ENCODE measurements around the gene KLF3.

The KLF3 gene

DNA sequence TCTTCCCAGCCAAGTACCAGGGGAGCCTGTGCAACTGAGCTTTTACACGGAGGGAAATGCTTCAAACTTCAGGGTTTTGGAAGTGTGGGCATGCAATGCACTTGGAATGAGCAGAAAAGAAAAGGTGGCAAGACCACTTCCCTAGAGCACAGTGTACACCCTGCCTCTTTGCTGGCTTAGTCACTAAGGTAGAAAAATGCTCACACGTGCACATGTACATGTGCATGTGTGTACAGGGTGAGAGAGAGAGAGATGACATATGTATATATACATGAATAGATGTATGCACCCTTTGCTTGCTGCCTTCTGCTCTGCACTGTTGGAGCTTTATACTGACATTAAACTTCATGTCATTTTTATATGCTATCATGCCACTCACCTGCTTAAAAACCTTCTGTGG lies 7.9 kb upstream of the KLF3 start:
- WGBS: 91% methylated on average over 2 of the region's 2 CpGs

DNA sequence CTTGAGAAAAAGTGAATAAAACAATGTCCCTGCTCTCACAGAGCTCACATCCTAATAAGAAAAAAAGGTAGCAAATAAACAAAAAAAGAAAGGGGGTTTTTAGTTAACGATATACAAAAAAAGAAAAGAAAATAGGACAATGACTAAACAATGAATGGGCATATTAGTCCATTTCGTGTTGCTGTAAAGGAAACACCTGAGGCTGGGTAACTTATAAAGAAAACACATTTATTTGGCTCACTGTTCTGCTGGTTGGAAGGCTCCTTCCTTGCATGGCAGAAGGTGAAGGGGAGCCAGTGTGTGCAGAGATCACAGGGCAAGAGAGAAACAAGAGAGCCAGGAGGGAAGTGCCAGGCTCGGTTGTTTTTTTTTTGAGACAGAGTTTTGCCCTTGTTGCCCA lies 4.7 kb upstream of the KLF3 start:
- Histone ChIP-seq H3K4me1 (ENCODE audit: insufficient read depth, low read length) (peaks cover 7% of the 10 kb centered on the region), H3K36me3 (ENCODE audit: insufficient read depth, low read length) (no peaks in the 10 kb centered on the region), H3K27ac (ENCODE audit: low read depth, low read length) (no peak overlapping the region), H3K4me3 (ENCODE audit: low read length) (no peak overlapping the region), H3K9me3 (ENCODE audit: insufficient read depth, low read depth, low read length) (no peaks in the 10 kb centered on the region), H3K9ac (ENCODE audit: low read depth, low read length) (no peak overlapping the region), H3K27me3 (ENCODE audit: insufficient read depth, low read length) (peaks cover 23% of the 10 kb centered on the region)
- 92% methylated on average over 3 of the region's 3 CpGs for WGBS

More for the DNA sequence above, 7.9 kb upstream of the KLF3 start:
- Histone ChIP-seq H3K4me3 (ENCODE audit: low read length) (no peak overlapping the region), H3K36me3 (ENCODE audit: insufficient read depth, low read length) (no peaks in the 10 kb centered on the region), H3K9me3 (ENCODE audit: insufficient read depth, low read depth, low read length) (no peaks in the 10 kb centered on the region), H3K4me1 (ENCODE audit: insufficient read depth, low read length) (peaks cover 4% of the 10 kb centered on the region; the same call in 1 of the 2 replicates), H3K27ac (ENCODE audit: low read depth, low read length) (no peak overlapping the region), H3K9ac (ENCODE audit: low read depth, low read length) (no peak overlapping the region), H3K27me3 (ENCODE audit: insufficient read depth, low read length) (peaks cover 5% of the 10 kb centered on the region; the same call in 1 of the 2 replicates)

DNA sequence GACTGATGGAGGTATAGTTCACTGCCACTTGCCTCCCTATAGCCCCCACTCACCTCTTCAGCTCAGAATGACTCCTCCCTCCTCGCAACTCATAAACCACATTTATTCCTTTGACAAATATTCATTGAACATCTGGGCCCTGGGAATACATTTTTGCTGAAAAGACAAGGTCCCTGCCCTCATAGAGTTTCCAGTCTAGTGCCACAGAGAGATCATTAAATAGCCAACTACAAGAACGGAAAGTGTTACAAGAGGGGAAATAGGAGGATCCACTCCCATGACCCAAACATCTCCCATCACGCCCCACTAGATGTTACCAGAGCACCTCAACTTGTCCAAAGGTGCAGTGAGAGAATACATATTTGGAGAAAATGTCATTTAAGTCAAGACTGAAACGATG lies 3.2 kb upstream of the KLF3 start:
- no peaks in the 10 kb centered on the region for H3K9me3 ChIP-seq (ENCODE audit: insufficient read depth, low read depth, low read length)
- H3K27ac ChIP-seq (ENCODE audit: low read depth, low read length): no peak overlapping the region
- H3K9ac ChIP-seq (ENCODE audit: low read depth, low read length): no peak overlapping the region
- H3K27me3 ChIP-seq (ENCODE audit: insufficient read depth, low read length): peaks cover 23% of the 10 kb centered on the region
- H3K4me1 ChIP-seq (ENCODE audit: insufficient read depth, low read length): peaks cover 12% of the 10 kb centered on the region
- no peaks in the 10 kb centered on the region for H3K36me3 ChIP-seq (ENCODE audit: insufficient read depth, low read length)
- 93% methylated on average over 2 of the region's 4 CpGs for WGBS
- no peak overlapping the region for H3K4me3 ChIP-seq (ENCODE audit: low read length)

DNA sequence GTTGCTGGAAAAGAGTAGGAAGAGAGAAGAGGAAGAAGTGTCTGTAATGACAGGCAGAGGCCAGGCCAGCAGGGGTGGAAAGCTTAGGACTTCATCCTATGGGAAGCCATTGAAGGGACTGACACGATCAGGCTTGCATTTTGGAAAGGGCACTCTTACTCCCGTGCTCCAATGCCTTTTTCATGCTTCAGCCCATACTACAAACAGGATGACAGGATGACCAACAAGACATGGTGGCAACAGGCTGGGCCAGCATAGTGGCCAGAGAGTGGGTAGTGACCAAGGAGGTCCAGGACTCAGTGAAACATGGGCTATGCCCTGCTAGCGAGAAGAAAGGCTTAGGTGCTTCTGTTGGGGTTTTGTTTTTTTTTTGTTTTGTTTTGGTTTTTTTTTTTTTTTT lies 2.6 kb upstream of the KLF3 start:
- Histone ChIP-seq H3K27me3 (ENCODE audit: insufficient read depth, low read length) (peaks cover 23% of the 10 kb centered on the region), H3K9ac (ENCODE audit: low read depth, low read length) (no peak overlapping the region)

DNA sequence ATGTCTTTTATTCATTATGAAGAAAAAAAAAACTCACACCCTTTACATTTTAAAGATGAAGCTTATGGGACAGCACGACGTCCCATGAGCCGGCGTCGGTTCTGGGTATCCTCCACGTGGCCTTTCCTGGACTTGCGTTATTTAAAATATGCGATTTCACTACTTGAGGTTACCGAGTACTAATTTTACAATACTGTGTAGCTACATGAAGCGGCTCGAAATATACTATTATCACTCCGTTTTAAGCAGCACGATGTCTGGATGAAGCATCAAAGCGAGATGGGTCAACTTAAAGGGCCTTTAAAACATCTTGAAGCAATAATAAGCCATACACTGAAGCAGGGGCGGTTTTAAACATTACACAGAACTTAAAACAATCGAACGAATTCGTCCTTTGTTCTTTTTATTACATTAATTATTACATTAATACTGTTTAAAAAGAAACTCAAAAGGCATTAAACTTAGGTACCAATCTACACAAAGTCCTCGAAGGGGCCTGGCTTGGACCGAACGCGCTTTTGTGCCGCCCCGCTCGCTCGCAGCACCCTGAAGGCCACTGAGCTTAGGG lies 1.4 kb upstream of the KLF3 start:
- H3K9ac ChIP-seq (ENCODE audit: low read depth, low read length): peak overlapping the region; percentile 67
- H3K9me3 ChIP-seq (ENCODE audit: insufficient read depth, low read depth, low read length): no peaks in the 10 kb centered on the region
- peak overlapping the region; percentile 79; the same call in 1 of the 2 replicates for H3K27ac ChIP-seq (ENCODE audit: low read depth, low read length)
- peak overlapping the region; percentile 60 for H3K4me3 ChIP-seq (ENCODE audit: low read length)
- 56% methylated on average over 23 of the region's 26 CpGs for WGBS
- H3K27me3 ChIP-seq (ENCODE audit: insufficient read depth, low read length): peaks cover 23% of the 10 kb centered on the region
- H3K4me1 ChIP-seq (ENCODE audit: insufficient read depth, low read length): peaks cover 26% of the 10 kb centered on the region
- no peaks in the 10 kb centered on the region for H3K36me3 ChIP-seq (ENCODE audit: insufficient read depth, low read length)

More for the DNA sequence above, 2.6 kb upstream of the KLF3 start:
- Histone ChIP-seq H3K27ac (ENCODE audit: low read depth, low read length) (no peak overlapping the region), H3K4me3 (ENCODE audit: low read length) (no peak overlapping the region), H3K9me3 (ENCODE audit: insufficient read depth, low read depth, low read length) (no peaks in the 10 kb centered on the region), H3K36me3 (ENCODE audit: insufficient read depth, low read length) (no peaks in the 10 kb centered on the region), H3K4me1 (ENCODE audit: insufficient read depth, low read length) (peaks cover 17% of the 10 kb centered on the region)
- 95% methylated on average over 3 of the region's 3 CpGs for WGBS

DNA sequence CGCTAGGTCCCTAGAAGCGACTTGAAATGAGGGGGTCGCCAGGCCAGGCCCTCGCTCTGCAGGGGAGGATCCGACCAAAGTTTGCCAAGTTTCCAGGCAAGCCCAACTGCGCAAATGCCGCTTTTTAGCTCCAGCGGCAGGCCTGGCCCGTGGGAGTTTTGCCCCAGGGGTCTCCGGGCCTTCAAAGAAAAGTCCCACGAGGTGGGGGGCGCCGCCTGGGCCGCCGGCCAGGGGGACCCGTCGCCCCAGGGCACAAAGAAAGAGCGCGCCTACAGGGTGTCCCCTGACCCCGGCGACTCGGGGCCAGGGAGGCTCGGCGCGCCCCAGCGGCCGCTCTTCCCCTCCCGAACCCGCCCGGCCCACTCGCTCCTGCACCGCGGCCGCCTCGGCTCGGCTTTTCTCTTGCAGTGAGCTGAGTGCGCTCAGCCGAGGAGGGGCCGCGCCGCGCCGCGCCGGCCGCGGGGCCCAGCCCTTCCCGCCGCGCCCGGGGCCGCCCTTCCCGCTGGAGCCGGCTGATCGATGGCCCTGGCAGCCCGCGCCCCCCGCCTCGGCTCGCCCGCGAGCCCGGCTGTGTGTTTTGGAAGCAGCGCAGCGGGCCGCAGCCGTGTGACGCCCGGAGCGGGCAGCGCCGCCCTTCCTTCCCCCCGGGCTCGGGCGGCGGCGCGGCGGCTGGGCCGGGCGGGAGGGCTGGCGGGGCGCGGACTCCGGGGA lies 754 bp upstream of the KLF3 start:
- Histone ChIP-seq H3K36me3 (ENCODE audit: insufficient read depth, low read length) (no peaks in the 10 kb centered on the region), H3K9ac (ENCODE audit: low read depth, low read length) (peak overlapping the region; percentile 67), H3K9me3 (ENCODE audit: insufficient read depth, low read depth, low read length) (no peaks in the 10 kb centered on the region), H3K4me3 (ENCODE audit: low read length) (peak overlapping the region; percentile 60), H3K27me3 (ENCODE audit: insufficient read depth, low read length) (peaks cover 23% of the 10 kb centered on the region), H3K4me1 (ENCODE audit: insufficient read depth, low read length) (peaks cover 32% of the 10 kb centered on the region), H3K27ac (ENCODE audit: low read depth, low read length) (peak overlapping the region; percentile 79; the same call in 1 of the 2 replicates)
- under 1% methylated on average over 85 of the region's 85 CpGs for WGBS

DNA sequence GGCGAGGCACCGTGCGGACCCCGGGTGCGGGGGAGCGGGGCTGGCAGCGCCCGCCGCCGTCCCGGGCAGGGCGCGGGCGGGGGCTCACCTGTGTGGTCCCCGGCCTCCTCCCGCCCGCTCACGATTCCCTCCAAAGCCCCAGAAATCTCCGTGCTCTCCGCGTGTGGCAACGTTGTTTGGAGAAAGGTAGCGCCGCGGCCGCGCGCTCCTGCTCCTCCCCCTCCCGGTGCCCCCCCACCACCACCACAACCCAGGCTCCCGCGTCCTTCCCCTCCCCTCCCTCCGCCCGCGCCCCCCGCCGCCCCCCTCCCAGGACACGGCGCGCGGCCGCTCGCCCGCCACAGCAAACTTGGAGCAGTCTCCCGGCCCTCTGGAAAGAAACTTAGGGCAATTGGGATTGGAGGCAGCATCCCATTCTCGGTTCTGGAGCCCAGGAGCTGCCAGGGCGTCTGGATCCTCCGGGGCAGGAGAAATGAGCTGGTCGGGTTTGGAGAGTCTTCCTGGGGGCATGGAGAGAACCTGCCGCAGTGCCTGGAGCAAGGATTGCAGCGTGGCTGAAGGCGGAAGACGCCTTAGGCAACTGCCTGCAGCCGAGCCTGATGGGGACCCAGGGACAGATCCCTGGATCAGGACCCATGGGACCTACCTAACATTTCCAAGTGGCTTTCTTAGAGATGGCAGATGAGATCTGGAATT lies 855 bp downstream of the KLF3 start:
- Histone ChIP-seq H3K9ac (ENCODE audit: low read depth, low read length) (peak overlapping the region; percentile 84), H3K9me3 (ENCODE audit: insufficient read depth, low read depth, low read length) (no peaks in the 10 kb centered on the region), H3K4me1 (ENCODE audit: insufficient read depth, low read length) (peaks cover 46% of the 10 kb centered on the region), H3K27me3 (ENCODE audit: insufficient read depth, low read length) (peaks cover 23% of the 10 kb centered on the region), H3K27ac (ENCODE audit: low read depth, low read length) (peak overlapping the region; percentile 92), H3K36me3 (ENCODE audit: insufficient read depth, low read length) (no peaks in the 10 kb centered on the region), H3K4me3 (ENCODE audit: low read length) (peak overlapping the region; percentile 85)
- under 1% methylated on average over 48 of the region's 53 CpGs for WGBS

DNA sequence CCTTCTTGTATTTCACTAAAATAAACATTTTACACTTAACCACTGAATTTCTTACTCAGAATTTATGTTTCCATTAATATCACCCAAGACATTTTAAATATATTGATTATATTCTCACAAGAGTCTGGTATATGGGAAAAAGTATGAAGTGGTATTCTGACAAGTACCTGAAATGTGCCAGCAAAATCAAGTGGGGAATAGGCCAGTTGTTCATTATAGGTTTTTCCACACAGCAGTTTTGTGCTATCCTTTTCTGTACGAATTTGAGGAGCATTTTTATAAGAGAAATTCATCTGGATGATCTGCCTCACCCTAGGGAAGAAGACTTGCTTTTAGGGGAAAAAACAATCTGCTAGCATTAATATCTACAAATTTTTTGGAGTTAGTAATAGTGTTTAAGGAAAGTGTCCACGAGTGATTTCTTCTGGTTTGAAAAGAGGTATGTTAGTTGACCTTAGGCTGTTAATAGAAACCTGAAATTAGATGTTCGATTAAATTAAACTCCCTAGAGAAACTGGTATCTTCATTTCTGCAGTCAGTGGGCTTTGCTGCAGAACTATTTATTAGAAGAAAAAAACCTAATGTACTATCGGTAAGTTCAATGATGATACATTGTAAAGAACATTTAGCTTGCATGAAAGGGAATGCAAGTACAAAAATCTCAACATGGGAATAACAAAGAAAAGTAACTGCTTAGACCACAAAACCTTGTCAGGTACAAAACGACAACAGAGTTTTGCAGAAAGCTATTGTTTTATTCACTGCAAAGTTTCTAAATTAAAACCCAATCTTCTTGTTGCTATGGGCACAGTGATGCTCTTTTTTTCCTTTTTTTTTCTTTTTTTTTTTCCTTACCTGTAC lies 1.8 kb downstream of the KLF3 start:
- peaks cover 21% of the 10 kb centered on the region for H3K27me3 ChIP-seq (ENCODE audit: insufficient read depth, low read length)
- H3K36me3 ChIP-seq (ENCODE audit: insufficient read depth, low read length): no peaks in the 10 kb centered on the region
- 26% methylated on average over 4 of the region's 5 CpGs for WGBS
- peak overlapping the region; percentile 82; the same call in 1 of the 2 replicates for H3K9ac ChIP-seq (ENCODE audit: low read depth, low read length)
- H3K4me3 ChIP-seq (ENCODE audit: low read length): peak overlapping the region; percentile 85
- H3K4me1 ChIP-seq (ENCODE audit: insufficient read depth, low read length): peaks cover 55% of the 10 kb centered on the region
- peak overlapping the region; percentile 95 for H3K27ac ChIP-seq (ENCODE audit: low read depth, low read length)
- no peaks in the 10 kb centered on the region for H3K9me3 ChIP-seq (ENCODE audit: insufficient read depth, low read depth, low read length)

DNA sequence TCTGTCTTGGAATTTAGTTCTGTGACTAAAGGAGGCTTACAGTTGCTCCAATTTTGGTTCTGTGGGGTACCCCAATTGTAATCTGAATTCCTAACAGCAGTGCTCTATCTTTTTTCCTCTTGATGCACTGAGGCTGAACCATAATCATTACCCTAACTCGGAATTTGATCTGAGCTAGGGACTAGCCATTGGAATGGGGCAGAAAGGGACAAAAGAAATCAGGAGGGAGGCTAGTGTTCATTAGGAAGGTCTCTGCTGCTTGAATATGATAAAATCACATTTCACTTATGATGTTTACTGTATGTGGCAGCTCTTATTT lies 2.7 kb downstream of the KLF3 start:
- H3K4me1 ChIP-seq (ENCODE audit: insufficient read depth, low read length): peaks cover 64% of the 10 kb centered on the region
- H3K9me3 ChIP-seq (ENCODE audit: insufficient read depth, low read depth, low read length): no peaks in the 10 kb centered on the region
- 14% methylated on average over 1 of the region's 1 CpG for WGBS
- peak overlapping the region; percentile 82 for H3K9ac ChIP-seq (ENCODE audit: low read depth, low read length)
- no peaks in the 10 kb centered on the region for H3K36me3 ChIP-seq (ENCODE audit: insufficient read depth, low read length)
- peaks cover 12% of the 10 kb centered on the region for H3K27me3 ChIP-seq (ENCODE audit: insufficient read depth, low read length)
- peak overlapping the region; percentile 85 for H3K4me3 ChIP-seq (ENCODE audit: low read length)
- peak overlapping the region; percentile 95 for H3K27ac ChIP-seq (ENCODE audit: low read depth, low read length)

DNA sequence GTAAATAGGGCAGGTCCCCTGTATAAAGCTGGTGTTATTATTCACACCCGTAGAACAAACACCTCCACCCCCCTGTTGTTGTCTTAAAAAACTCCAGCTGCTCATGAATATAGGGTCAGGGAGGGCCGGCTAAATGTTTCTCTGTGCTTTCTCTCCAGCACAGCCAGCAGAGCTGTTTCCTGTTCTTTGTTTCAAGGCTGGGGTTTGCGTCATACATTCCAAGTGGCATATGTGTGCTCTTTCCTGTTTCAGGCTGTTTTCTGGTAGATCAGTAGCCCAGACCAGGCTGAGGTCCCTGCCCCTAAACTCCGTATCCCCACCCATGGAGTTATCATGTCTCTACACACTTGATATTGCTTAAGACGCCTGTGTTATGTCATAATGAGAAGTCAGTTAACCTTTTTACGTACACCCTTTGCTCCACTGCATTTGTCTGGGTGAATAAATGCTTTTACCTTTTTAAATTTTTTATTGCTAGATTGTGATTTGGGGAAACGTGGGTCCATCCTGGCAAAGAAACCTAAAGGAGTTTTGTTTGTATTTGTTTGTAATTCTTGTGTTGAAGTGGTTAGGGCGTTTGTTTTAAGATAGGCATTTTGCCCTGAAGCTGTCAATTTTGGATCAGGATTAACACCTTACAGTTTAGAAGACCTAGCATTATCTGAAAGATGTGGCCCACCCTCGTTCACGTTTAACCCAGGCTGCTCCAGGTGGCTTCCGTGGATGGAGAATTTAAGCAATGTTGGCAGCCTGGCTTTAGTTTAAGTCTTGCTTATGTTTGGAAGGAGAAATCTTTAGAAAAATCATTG lies 3.3 kb downstream of the KLF3 start:
- Histone ChIP-seq H3K9ac (ENCODE audit: low read depth, low read length) (peak overlapping the region; percentile 82), H3K36me3 (ENCODE audit: insufficient read depth, low read length) (no peaks in the 10 kb centered on the region), H3K27me3 (ENCODE audit: insufficient read depth, low read length) (peaks cover 6% of the 10 kb centered on the region), H3K4me1 (ENCODE audit: insufficient read depth, low read length) (peaks cover 70% of the 10 kb centered on the region), H3K4me3 (ENCODE audit: low read length) (peak overlapping the region; percentile 85), H3K27ac (ENCODE audit: low read depth, low read length) (peak overlapping the region; percentile 95), H3K9me3 (ENCODE audit: insufficient read depth, low read depth, low read length) (no peaks in the 10 kb centered on the region)
- WGBS: 7% methylated on average over 8 of the region's 11 CpGs
